D721Med (cell line): ENCODE results near the gene ZNF610.
"Not testable (repeated sequence)": the region's sequence is repeated elsewhere in the genome, so short reads cannot be mapped to it uniquely, and the experiment has no call there.

Experiments used
- DNase-seq: peaks from one replicate; pipeline ENCODE4 v3.0.0; 2011; ENCODE audit warnings: low spot score; ENCODE audit not compliant: insufficient read length
- FAIRE-seq: peaks from 2 replicates; lab custom pipeline; 2011; peaks lifted over from hg19 to GRCh38; lab: Jason Lieb, UNC
- TF ChIP-seq, protein P1 (sequence below): IDR thresholded peaks from 2 replicates; pipeline ENCODE4 v1.5.1; 2012; ENCODE audit warnings: mild to moderate bottlenecking, control low read depth; ENCODE audit not compliant: insufficient read depth; ENCODE audit errors: missing control alignments

Gene ZNF610

DNA sequence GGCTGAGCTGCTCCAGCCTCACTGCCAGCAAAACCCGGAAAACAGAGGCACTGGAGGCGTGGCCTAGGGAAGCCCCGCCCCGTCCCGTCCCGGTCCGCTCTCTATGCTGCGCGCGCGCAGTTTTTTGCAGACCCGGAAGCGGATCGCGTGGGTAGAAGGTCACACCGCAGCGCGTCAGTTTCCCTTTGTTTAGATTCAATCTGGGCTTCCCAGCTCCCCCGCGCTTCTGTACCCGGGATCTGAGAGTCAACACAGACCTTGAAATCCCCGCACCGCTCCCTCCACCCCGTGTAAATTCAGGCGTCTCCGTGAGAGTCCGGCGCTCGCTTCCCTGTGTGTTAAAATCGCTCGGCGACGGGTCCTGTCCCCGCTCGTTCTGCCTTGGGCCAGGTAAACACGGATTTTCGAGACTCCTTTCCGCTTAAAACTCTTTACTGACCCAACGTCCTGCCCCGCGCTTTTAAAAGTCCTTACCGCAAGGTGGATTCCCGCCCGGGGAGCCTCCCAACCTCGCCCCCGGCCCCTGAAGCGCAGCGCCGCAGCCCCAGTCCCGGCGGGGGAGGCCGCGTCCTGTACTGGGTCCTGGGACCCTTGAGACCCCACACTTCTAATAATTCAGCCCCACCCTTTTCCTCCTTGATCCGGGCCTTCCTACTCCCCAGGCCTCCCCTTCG, at the start of gene ZNF610:
Gene ZNF610, plus strand, starts transcription at position 127 of the 674 bp plus-strand sequence. CDS start 12,930 bp downstream, outside the sequence.
- DNase-seq (peak; percentile 41), FAIRE-seq (no peak)
- TF ChIP-seq, protein P1, sequence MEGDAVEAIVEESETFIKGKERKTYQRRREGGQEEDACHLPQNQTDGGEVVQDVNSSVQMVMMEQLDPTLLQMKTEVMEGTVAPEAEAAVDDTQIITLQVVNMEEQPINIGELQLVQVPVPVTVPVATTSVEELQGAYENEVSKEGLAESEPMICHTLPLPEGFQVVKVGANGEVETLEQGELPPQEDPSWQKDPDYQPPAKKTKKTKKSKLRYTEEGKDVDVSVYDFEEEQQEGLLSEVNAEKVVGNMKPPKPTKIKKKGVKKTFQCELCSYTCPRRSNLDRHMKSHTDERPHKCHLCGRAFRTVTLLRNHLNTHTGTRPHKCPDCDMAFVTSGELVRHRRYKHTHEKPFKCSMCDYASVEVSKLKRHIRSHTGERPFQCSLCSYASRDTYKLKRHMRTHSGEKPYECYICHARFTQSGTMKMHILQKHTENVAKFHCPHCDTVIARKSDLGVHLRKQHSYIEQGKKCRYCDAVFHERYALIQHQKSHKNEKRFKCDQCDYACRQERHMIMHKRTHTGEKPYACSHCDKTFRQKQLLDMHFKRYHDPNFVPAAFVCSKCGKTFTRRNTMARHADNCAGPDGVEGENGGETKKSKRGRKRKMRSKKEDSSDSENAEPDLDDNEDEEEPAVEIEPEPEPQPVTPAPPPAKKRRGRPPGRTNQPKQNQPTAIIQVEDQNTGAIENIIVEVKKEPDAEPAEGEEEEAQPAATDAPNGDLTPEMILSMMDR, result no peak

GRCh38 chr19:52286256-52286655, 49.8 kb upstream of the ZNF610 start:
- TF ChIP-seq, protein P1, result no peak
- DNase-seq, result no peak
- no peak for FAIRE-seq

DNA sequence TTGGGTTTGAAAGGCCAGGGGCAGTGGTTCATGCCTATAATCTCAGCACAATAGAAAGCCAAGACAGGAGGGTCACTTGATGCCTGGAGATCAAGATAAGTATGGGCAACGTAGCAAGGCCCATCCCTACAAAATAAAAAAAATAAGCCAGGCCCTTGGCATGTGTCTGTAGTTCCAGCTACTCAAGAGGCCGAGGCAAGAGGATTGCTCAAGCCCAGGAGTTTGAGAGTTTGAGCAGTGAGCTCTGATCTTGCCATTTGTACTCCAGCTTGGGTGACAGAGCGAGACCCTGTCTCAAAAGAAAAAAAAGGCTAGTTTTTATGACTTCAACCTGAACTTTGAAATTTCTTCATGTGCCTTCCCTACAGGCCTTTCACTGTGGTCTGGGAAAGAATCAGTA, 44.3 kb upstream of the ZNF610 start:
- no peak for FAIRE-seq
- TF ChIP-seq, protein P1, result no peak
- no peak for DNase-seq

GRCh38 chr19:52292946-52293345, 43.1 kb upstream of the ZNF610 start:
- not testable (repeated sequence) for DNase-seq, FAIRE-seq

- FAIRE-seq (no peak), DNase-seq (no peak)
- TF ChIP-seq, protein P1, result no peak
Measured at GRCh38 chr19:52296400-52296772, 39.7 kb upstream of the ZNF610 start.

DNA sequence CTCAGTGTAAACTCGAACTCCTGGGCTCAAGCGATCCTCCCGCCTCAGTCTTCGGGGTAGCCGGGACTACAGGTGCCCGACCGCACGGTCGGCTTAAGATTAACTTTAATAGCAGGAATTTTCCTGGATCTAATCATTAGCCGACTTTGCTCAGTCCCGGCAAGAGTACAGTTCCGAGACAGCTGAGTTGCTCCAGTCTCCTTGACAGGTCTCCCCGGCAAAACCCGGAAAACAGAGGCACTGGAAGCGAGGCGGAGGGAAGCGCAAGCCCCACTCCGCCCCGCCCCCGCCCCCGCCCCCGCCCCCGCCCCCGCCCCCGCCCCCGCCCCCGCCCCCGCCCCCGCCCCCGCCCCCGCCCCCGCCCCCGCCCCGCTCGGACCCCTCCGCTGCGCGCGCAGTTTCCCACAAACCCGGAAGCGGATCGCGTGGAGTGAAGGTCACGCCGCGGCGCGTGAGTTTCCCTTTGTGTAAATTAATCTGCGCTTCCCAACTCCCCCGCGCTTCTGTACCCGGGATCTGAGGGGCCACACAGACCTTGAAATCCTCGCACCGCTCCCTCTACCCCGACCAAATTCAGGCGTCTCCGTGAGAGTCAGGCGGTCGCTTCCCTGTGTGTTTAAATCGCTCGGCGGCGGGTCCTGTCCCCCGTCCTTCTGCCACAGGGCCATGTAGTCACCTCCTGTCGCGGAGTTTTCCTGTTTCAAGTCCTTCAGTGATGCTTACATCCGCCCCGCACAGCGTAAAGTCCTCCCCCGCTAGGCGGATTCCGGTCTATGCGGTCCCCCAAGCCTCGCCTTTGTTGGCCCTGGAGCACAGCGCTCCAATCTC, 39.1 kb upstream of the ZNF610 start, which contains the start of gene ZNF480:
Gene ZNF480, plus strand, starts transcription at position 397 of the 828 bp plus-strand sequence. CDS start 3,244 bp downstream, outside the sequence.
- FAIRE-seq (no peak), DNase-seq (peak; percentile 24)
- TF ChIP-seq, protein P1, result no peak

DNA sequence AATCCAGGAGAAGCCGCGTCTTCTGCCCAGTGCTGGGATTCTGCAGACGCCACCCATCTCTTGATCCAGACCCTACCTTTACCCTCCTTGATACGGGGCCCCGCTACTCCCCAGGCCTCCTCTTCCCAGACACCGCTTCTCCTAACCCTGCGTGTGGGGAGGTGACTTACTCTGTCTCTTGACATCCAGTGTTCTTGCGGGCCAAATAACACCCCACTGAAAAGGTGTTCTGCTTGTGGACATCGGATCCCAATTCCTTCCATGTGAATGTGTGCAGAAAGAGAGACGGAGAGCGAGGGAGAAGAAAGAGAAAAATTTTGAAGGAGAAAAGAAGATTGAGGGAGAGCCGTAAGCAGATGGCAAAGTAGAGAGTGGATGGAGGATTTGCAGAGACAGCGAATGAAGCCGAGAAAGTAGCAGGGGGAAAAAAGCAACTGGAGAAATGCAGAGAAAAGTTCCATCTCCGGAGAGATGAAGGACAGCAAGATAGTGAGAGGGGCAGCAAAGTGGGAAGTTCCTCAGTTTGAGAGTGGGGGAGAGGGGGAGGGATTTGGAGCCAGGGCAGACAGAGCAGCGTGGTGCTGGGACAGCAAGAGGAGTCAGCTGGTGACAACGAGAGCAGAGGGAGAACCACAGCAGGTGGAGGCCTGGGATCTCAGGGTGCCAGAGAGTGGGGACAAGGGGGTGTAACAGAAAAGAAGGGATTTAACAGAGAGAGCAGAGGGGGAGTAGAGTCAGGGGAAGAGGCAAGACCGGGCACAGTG, 38.3 kb upstream of the ZNF610 start:
- TF ChIP-seq, protein P1, result no peak
- DNase-seq, result no peak

More for the DNA sequence above, 38.3 kb upstream of the ZNF610 start:
- no peak for FAIRE-seq
